K562 (cell line): ENCODE data around the gene SPOCD1. TPM values are rescaled to one million over a fixed set of nuclear protein-coding genes. Genes with fewer than 3 reads are reported as not detected.

ENCODE experiments used
- AFF1 ChIP-seq, 2 experiments: fragments of 450-650 bp; IDR thresholded peaks; 2 replicates each; pipeline ENCODE4 v1.6.1; 2018; ENCODE audit warnings: mild to moderate bottlenecking in 2 of 2, low read depth in 1 of 2; ENCODE audit not compliant: partially characterized antibody in 2 of 2
- CBFA2T2 ChIP-seq: fragments of 450-650 bp; conservative IDR thresholded peaks from 2 replicates; pipeline ENCODE4 v1.6.1; 2017; ENCODE audit warnings: mild to moderate bottlenecking
- CGGBP1 ChIP-seq: fragments of 250-450 bp; sonication (Bioruptor Pico); IDR thresholded peaks from 2 replicates; pipeline ENCODE4 v1.9.0; 2021; ENCODE audit warnings: mild to moderate bottlenecking
- CTBP1 ChIP-seq: fragments of 450-650 bp; IDR thresholded peaks from 2 replicates; pipeline ENCODE4 v1.6.1; 2016; ENCODE audit warnings: borderline replicate concordance
- E2F5 ChIP-seq: sonication (generic); formaldehyde crosslinking; IDR thresholded peaks from 2 replicates; pipeline ENCODE4 v1.8.0; 2022; ENCODE audit warnings: mild to moderate bottlenecking, missing genetic modification reagents
- FOXK2 ChIP-seq, 2 experiments: fragments of 450-650 bp; IDR thresholded peaks in 1 of 2; conservative IDR thresholded peaks in 1 of 2; 2 replicates each; pipeline ENCODE4 v1.6.1; 2016; ENCODE audit warnings: low read depth in 2 of 2, mild to moderate bottlenecking in 1 of 2
- HNRNPL ChIP-seq: fragments of 200-400 bp; formaldehyde crosslinking; IDR thresholded peaks from 2 replicates; pipeline ENCODE4 v1.6.1; 2017; ENCODE audit warnings: low read depth, mild to moderate bottlenecking, low read length
- IRF2 ChIP-seq: sonication (generic); formaldehyde crosslinking; IDR thresholded peaks from 2 replicates; pipeline ENCODE4 v1.8.1; 2022; ENCODE audit warnings: mild to moderate bottlenecking, missing genetic modification reagents
- L3MBTL2 ChIP-seq: fragments of 450-650 bp; IDR thresholded peaks from 2 replicates; pipeline ENCODE4 v1.6.1; 2016; ENCODE audit warnings: mild to moderate bottlenecking, moderate library complexity
- MLLT1 ChIP-seq, 2 experiments: fragments of 450-650 bp; IDR thresholded peaks; 2 replicates each; pipeline ENCODE4 v1.6.1; 2016
- PTBP1 ChIP-seq: fragments of 200-400 bp; formaldehyde crosslinking; IDR thresholded peaks from 2 replicates; pipeline ENCODE4 v1.6.1; 2017; ENCODE audit warnings: low read depth, low read length
- RBM14 ChIP-seq: fragments of 200-400 bp; formaldehyde crosslinking; IDR thresholded peaks from 2 replicates; pipeline ENCODE4 v1.6.1; 2018; ENCODE audit warnings: low read depth, mild to moderate bottlenecking, low read length, moderate library complexity, borderline replicate concordance; ENCODE audit not compliant: insufficient read depth
- SOX6 ChIP-seq: fragments of 450-650 bp; IDR thresholded peaks from 2 replicates; pipeline ENCODE4 v1.6.1; 2014; ENCODE audit warnings: mild to moderate bottlenecking
- SREBF1 ChIP-seq: fragments of 150-350 bp; IDR thresholded peaks from 2 replicates; pipeline ENCODE4 v1.6.1; 2014; ENCODE audit warnings: antibody characterized with exemption, low read depth, low read length, borderline replicate concordance
- XRCC5 ChIP-seq: fragments of 200-400 bp; formaldehyde crosslinking; IDR thresholded peaks from 2 replicates; pipeline ENCODE4 v1.6.1; 2017; ENCODE audit warnings: low read depth, mild to moderate bottlenecking, low read length
- ZBTB34 ChIP-seq: fragments of 250-450 bp; sonication (Bioruptor Pico); IDR thresholded peaks from 2 replicates; pipeline ENCODE4 v1.8.0; 2021; ENCODE audit warnings: mild to moderate bottlenecking, moderate library complexity
- ZFP30 ChIP-seq: fragments of 250-450 bp; sonication (Bioruptor Pico); IDR thresholded peaks from 2 replicates; pipeline ENCODE4 v1.8.0; 2022; ENCODE audit warnings: moderate library complexity, mild to moderate bottlenecking, inconsistent platforms, borderline replicate concordance
- ZFX ChIP-seq: sonication (generic); formaldehyde crosslinking; IDR thresholded peaks from 2 replicates; pipeline ENCODE4 v1.8.0; 2022; ENCODE audit warnings: mild to moderate bottlenecking, missing genetic modification reagents, moderate library complexity
- ZNF431 ChIP-seq: sonication (generic); formaldehyde crosslinking; IDR thresholded peaks from 2 replicates; pipeline ENCODE4 v1.8.0; 2022; ENCODE audit warnings: mild to moderate bottlenecking, missing genetic modification reagents
- ZNF699 ChIP-seq: fragments of 250-450 bp; sonication (Bioruptor Pico); IDR thresholded peaks from 2 replicates; pipeline ENCODE4 v1.8.0; 2021; ENCODE audit warnings: mild to moderate bottlenecking, moderate library complexity; ENCODE audit not compliant: insufficient replicate concordance
- polyA plus RNA-seq, 8 experiments: library from polyadenylated mRNA; depleted of rRNA in 4 of 8; stranded (reverse) in 5 of 8; unstranded in 3 of 8; fragments of >200 nt; fragmentation: Nextera tagmentation in 2 of 8; fragmentation: Illumina TruSeq in 1 of 8; extraction: Ambion mirVana in 2 of 8; extraction: Trizol in 1 of 8; gene quantifications; 2 replicates each; pipeline versions ENCODE4 v1.2.1 to v1.2.3, GENCODE V29; 2011 to 2014; ENCODE audit warnings: inconsistent platforms in 1 of 8, missing spikeins in 1 of 8
- total RNA-seq, 7 experiments: library from RNA; depleted of rRNA in 6 of 7; stranded (reverse); fragments of >200 nt in 6 of 7; fragmentation: Illumina TruSeq in 2 of 7; extraction: Trizol in 2 of 7; gene quantifications; 2 replicates each; pipeline versions ENCODE4 v1.2.1 to v1.2.3, GENCODE V29; 2011 to 2021; ENCODE audit warnings: low replicate concordance in 1 of 7

SPOCD1 gene
- total and polyA plus RNA-seq, 9 of the 15 experiments (the other 6 are each of a cell fraction or from before 2014, with no cell fraction given), result 0.03 to 0.71 (median 0.26) TPM; not detected in 1

- no peak for TF ChIP-seq ZBTB34 (CRISPR knock-in tag)
- no peak for TF ChIP-seq HNRNPL
- TF ChIP-seq ZNF699, result no peak
- TF ChIP-seq CTBP1, result no peak
- 0 out of 2 replicates have a peak, but pooled peaks have one; percentile 24 for TF ChIP-seq ZFX
- TF ChIP-seq CGGBP1, result no peak
- no peak for TF ChIP-seq MLLT1 (IDR thresholded peaks at IDR 0.05)
- no peak for TF ChIP-seq E2F5
- TF ChIP-seq CBFA2T2, result peak; percentile 37
- TF ChIP-seq ZFP30, result no peak
- no peak for TF ChIP-seq AFF1 (IDR thresholded peaks at IDR 0.05; ENCODE audit: low read depth in 1 of 2, partially characterized antibody in 2 of 2)
- no peak for TF ChIP-seq XRCC5
- no peak for TF ChIP-seq PTBP1
- TF ChIP-seq IRF2, result no peak
- TF ChIP-seq SOX6, result peak; percentile 76
- TF ChIP-seq ZNF431 (CRISPR knock-in tag), result no peak
- TF ChIP-seq FOXK2 (conservative IDR thresholded peaks at IDR 0.05 in 1 of 2, IDR thresholded peaks at IDR 0.05 in 1 of 2; ENCODE audit: low read depth in 2 of 2), result no peak; a peak in 1 of 4 replicates
- TF ChIP-seq RBM14, result no peak
- no peak for TF ChIP-seq L3MBTL2
- TF ChIP-seq SREBF1, result no peak
Measured at GRCh38 chr1:31769720-31770390, 46.0 kb downstream of the SPOCD1 start (continued).
